Fibroblast of mammary gland (primary cell): ENCODE results near the gene STX11.

Source experiments
- DNase-seq: peaks from one replicate; pipeline ENCODE4 v3.0.0-alpha.2; 2010; ENCODE audit warnings: low read depth
- H3K4me3 ChIP-seq: 2 replicates; pipeline ENCODE4 v1.5.1; 2011; ENCODE audit warnings: low read depth, mild to moderate bottlenecking, low read length, moderate library complexity; ENCODE audit not compliant: control insufficient read depth
- TF ChIP-seq, protein P1 (sequence below): conservative IDR thresholded peaks from 2 replicates; pipeline ENCODE4 v1.5.1; 2011; ENCODE audit warnings: low read depth, low read length, inconsistent platforms; ENCODE audit not compliant: control insufficient read depth, insufficient read depth

The STX11 gene

DNA sequence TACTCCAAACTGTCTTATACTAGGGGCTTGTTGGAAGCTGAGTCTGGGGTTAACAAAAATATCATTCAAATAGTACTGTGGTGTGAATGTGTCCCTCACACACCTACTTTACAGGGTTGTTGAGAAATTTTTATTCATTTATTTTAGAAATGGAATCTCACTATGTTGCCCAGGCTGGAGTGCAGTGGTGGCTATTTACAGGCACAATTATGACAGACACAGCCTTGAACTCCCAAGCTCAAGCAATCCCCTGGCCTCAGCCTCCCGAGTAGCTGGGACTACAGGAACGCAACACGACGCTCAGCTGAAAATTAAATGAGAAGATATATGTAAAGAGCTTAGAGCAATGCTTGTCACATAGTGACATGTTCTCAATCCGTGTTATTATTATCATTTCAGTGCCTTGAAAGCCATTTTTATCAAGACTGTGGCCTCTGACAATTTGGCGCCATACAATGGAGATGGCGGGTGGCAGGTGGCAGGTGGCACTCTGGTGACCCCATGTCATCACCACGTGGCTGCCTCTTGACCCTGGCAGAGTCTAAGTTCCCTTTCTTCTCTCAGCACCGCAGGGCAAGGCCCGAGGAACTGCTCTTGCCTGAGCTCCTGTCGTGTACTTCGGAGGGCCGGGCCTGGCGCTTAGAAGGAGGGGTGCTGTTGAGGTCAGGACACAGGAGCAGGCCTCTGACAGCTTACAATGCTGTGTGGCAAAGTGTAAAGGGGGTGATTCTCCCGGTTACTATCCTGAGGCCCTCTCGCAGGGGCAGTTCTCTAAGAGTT is 64.5 kb downstream of the STX11 start:
- no peak overlapping the region for H3K4me3 ChIP-seq
- DNase-seq = no peak
- TF ChIP-seq, protein P1, sequence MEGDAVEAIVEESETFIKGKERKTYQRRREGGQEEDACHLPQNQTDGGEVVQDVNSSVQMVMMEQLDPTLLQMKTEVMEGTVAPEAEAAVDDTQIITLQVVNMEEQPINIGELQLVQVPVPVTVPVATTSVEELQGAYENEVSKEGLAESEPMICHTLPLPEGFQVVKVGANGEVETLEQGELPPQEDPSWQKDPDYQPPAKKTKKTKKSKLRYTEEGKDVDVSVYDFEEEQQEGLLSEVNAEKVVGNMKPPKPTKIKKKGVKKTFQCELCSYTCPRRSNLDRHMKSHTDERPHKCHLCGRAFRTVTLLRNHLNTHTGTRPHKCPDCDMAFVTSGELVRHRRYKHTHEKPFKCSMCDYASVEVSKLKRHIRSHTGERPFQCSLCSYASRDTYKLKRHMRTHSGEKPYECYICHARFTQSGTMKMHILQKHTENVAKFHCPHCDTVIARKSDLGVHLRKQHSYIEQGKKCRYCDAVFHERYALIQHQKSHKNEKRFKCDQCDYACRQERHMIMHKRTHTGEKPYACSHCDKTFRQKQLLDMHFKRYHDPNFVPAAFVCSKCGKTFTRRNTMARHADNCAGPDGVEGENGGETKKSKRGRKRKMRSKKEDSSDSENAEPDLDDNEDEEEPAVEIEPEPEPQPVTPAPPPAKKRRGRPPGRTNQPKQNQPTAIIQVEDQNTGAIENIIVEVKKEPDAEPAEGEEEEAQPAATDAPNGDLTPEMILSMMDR = no peak

GRCh38 chr6:144215402-144215931 is 65.2 kb downstream of the STX11 start:
- peak; percentile 56 for DNase-seq
- TF ChIP-seq, protein P1 = no peak
- H3K4me3 ChIP-seq = peak overlapping the region; percentile 68

- peak overlapping the region; percentile 68 for H3K4me3 ChIP-seq
- TF ChIP-seq, protein P1 = peak; percentile 37
- DNase-seq = peak; percentile 97
Observed at GRCh38 chr6:144215932-144216667, 65.8 kb downstream of the STX11 start.

GRCh38 chr6:144216668-144217218 is 66.4 kb downstream of the STX11 start:
- TF ChIP-seq, protein P1 = peak; percentile 4
- DNase-seq = no peak
- H3K4me3 ChIP-seq = peak overlapping the region; percentile 68

DNA sequence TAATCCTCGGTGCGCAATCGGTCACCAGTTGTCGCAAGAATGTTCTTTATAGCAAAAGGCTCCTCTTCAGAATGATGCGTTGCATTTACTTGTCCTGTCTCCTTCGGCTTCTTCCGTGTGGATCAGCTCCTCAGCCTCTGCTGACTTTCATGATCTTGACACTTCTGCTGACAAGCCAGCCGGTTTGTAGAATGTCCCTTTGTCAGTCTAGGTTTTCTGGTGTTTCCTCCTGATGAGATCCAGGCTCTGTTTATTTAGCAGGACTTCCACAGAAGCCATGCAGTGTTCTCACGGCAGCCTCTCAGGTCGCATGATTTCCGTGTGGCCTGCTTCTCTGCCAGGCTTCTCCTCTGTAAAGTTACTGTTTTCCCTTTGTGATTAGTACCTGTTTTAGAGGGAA is 66.9 kb downstream of the STX11 start:
- peak overlapping the region; percentile 68 for H3K4me3 ChIP-seq
- DNase-seq = peak; percentile 27
- TF ChIP-seq, protein P1 = no peak

DNA sequence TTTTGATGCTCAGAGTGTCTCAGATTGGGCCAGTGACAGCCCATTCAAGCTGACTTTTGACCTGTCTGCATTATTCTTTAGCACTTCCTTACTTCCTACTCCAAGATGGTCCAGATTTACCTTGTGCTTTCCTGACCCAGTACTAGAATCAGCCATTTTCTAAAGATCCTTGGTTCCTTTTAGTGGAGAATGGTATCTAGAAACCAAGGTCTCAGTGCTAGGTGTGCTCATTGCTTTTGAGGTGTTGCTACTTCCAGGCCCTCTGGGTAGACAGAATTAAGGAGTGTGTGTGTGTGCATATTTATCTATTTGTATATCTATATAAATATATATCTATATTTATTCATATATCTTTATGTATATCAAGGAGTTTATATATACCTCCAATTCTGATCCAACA is 67.5 kb downstream of the STX11 start:
- TF ChIP-seq, protein P1 = no peak
- no peak for DNase-seq
- H3K4me3 ChIP-seq = no peak overlapping the region
